Forelimb muscle (tissue), 1 donor: Measurements from ENCODE around the gene TMEM141. TPM values are rescaled to one million over a fixed set of nuclear protein-coding genes. Genes with fewer than 3 reads are reported as not detected.
"Not testable (repeated sequence)": the region's sequence is repeated elsewhere in the genome, so short reads cannot be mapped to it uniquely, and the experiment has no call there.

Experiments
- DNase-seq: peaks from one replicate; pipeline ENCODE4 v3.0.0-alpha.2; 2013; ENCODE audit warnings: low read depth
- polyA plus RNA-seq: library from polyadenylated mRNA; unstranded; fragments of 120-200 nt; gene quantifications from one replicate; pipeline ENCODE4 v1.2.1, GENCODE V29; 2013; ENCODE audit not compliant: insufficient read length

Gene TMEM141
- polyA plus RNA-seq, 1 donor: 34.8 TPM

- DNase-seq: not testable (repeated sequence)
Observed at GRCh38 chr9:136833381-136834048, 42.4 kb downstream of the TMEM141 start.

- DNase-seq: no peak
Observed at GRCh38 chr9:136835162-136835931, 44.2 kb downstream of the TMEM141 start.

DNA sequence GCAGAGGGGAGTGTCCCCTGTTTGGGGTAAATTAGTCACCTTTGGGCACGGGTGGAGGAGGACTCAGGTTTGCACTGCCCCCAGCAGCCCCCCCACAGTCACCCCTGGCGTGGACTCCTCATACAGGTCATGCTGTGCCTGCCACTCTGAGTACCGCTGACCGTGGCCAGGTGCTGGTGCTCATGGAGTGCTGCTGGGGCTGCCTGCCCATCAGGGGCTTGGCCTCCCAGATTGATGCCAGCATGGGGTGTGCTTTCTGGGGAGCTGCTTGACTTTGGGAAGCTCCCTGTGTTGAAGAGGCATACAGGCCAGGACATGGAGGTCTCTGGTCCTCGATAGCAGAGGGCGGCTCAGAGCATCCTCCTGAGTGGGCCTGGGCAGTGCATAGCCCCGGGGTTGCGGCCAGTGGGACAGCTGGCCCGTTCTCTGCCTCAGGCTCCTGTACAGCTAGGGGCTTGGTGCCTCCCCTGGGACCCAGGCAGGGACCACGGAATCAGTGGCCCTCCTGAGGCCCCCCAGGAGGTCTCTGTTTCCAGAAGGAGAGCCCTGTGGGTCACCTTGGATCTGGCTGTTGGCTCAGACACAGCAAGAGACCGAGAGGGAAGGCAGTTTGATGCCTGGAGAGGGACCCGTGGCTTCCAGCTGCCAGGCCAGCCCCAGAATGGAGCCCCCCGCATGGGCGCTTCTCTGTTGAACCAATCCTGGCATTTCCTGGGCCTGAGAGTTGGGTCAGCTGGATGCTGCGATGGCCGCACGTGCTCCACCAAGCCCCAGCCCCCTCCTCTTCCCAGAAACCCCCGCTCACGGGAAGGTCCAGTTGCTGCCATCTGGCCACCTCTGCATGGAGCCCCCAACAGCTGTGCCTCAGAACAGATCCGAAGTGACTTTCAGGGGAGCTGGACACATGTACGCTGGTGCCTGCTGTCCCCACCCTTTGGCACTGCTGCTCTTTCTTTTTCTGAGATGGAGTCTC, 45.1 kb downstream of the TMEM141 start:
- DNase-seq: no peak

DNA sequence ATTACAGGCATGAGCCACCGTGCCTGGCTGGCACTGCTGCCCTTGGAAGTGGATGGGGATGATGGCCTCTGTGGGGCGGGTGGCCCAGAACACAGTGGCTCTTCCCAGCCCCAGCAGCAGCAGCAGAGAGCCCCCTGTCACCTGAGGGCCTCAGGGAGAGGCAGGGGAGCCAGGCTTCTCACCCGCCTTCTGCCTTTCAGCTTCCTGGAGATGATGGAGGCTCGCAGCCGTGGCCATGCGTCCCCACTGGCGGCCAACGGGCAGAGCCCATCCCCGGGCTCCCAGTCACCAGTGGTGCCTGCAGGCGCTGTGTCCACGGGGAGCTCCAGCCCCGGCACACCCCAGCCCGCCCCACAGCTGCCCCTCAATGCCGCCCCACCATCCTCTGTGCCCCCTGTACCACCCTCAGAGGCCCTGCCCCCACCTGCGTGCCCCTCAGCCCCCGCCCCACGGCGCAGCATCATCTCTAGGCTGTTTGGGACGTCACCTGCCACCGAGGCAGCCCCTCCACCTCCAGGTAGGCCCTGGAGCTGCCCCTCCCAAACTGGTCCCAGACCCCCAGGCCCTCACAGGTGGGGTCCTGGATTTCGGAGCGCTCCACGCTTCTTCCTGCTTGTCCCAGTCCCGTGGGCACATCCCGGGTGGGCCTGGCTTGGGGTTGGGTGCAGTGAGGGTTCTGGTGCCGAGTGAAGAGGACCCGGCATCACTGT, 46.2 kb downstream of the TMEM141 start:
- no peak for DNase-seq

- not testable (repeated sequence) for DNase-seq
Observed at GRCh38 chr9:136837856-136838277, 46.7 kb downstream of the TMEM141 start.

DNA sequence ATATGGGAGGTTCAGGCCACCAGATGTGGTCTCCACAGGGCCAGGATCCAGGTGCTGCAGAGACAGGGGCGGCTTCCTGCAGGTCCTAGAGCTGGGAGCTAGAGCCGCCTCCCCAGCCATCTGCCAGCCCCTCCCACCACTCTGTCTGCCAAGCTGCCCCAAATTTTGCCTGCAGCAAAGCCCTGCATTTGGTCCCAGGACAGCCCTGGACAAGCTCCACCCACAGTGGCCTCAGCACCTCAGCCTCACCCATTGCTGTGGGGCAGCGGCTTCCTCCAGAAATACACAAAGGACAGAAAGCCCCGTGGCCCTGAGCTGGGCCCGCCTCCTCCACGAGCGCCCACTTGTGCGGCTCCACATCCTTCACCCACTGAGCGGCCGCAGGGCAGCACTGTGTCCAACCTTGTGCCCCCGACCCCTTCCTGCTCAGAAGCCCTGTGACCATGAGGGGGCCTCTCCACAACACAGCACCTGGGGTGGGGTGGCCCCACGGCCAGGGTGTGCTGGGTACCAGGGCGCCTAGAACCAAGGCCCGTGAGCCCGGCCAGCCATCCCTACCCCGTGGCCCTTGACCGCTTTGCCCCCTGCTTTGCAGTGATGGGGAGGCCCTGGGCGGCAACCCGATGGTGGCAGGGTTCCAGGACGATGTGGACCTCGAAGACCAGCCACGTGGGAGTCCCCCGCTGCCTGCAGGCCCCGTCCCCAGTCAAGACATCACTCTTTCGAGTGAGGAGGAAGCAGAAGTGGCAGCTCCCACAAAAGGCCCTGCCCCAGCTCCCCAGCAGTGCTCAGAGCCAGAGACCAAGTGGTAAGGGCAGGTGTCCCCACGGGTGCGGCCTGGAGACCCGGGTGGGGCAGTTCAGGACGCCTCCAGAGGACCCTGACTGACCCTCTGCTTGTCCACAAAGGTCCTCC, 47.4 kb downstream of the TMEM141 start:
- DNase-seq: no peak

GRCh38 chr9:136839229-136840139, 48.3 kb downstream of the TMEM141 start:
- no peak for DNase-seq

DNA sequence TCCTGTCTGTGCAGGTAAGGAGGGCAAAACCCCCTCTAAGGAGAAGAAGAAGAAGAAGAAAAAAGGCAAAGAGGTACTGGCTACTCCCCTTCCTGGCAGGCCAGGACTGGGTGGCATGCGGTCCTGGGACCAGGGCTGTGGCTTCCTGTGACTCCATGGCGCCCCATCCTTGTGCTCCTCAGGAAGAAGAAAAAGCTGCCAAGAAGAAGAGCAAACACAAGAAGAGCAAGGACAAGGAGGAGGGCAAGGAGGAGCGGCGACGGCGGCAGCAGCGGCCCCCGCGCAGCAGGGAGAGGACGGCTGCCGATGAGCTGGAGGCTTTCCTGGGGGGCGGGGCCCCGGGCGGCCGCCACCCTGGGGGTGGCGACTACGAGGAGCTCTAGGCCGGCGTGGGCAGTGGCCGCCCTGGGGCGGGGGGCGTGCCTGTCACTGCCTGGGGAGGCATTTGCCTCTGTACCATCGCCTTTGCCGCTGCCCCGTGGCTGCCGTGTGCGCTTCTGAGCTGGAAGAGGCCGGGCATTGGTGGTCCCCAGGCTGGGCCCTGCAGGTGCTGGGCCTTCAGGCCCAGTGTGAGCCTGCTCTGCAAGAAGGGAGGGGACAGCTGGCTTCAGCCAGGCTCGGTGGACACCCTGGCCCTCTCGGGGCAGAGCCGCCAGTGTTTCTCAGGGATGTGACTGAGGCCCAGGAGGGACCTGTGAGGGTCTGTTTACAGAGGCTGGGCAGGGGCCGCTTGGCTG, 49.2 kb downstream of the TMEM141 start:
- no peak for DNase-seq

GRCh38 chr9:136840877-136841645, 49.9 kb downstream of the TMEM141 start:
- DNase-seq: no peak

DNA sequence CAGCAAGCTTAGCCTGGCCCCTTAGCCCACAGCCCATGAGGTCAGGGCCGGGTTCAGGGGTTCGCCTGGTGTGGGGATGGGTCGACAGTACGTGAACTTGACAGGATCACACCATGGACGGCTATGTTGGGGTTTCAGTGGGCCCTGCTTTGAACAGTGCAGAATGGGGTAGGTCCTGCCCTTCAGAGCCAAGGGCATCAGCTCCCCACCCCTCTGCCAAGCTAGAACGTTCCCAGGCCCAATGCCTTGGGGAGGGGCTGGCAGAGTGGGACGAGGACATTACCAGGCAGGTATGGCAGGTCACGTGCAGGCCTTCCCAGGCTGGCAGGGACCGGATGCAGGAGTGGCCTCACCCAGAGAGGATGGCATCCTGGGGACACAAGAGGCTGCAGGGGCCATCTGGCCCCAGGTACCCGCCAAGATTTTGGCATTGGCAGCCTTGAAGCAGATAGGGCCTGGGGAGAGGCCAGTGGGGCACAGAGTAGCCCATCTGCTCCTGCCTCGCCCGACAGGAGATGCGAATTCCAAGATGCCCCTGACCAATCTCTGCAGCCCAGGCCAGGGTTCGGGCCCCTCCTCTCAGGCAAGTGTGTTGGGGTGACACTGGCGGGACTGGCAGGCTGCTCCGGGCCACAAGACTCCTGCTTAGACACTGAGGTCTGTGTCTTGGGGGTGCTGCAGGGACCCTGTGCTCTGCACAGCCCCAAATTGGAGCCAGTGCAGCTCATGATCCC, 50.7 kb downstream of the TMEM141 start:
- not testable (repeated sequence) for DNase-seq

DNA sequence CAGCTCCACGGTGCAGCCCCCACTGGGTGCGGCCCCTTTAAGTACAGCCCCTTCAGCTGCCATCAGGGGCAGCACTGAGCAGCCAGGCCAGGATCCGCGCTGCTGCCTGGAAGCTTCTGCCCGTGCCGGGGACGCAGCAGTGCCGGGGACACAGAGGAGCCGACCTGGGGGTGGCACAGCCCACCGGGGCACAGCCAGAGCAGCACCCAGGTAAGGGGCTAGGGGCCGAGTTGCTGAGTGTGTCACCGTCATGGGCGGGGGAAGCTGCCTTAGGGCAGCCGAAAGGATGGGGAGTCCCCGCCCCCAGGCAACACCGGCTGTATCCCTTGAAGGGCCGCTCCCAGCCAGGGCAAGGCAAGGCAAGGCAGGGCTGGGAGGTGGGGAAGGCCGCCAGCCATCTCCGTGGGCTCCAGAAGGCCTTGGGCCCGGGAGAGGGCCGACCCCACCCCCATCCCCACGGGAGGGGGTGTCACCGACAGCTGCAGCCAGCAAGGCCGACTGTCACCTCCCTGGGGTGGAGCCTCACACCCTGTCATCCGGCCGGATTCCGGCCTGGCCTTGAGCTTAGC, 51.3 kb downstream of the TMEM141 start, which contains the start of gene AJM1:
TSS of gene AJM1 (plus strand) at position 99 of the 569 bp plus-strand sequence. CDS start 1,937 bp downstream, outside the sequence.
- DNase-seq: not testable (repeated sequence)

Other genes starting within 250 kb of the TMEM141 start
- gene NOTCH1, start 245.3 kb upstream of the TMEM141 start, polyA plus RNA-seq: 24.8 TPM
- 59.9 TPM for gene EGFL7, start 128.4 kb upstream of the TMEM141 start, polyA plus RNA-seq
- gene AGPAT2, start 103.9 kb upstream of the TMEM141 start, polyA plus RNA-seq: 11.6 TPM
- gene DIPK1B, start 78.8 kb upstream of the TMEM141 start, polyA plus RNA-seq: 18.2 TPM
- 20.2 TPM for gene LCN10, start 48.4 kb upstream of the TMEM141 start, polyA plus RNA-seq
- gene LCN6, start 42.8 kb upstream of the TMEM141 start, polyA plus RNA-seq: 0.18 TPM
- 3.9 TPM for gene LCN8, start 33.1 kb upstream of the TMEM141 start, polyA plus RNA-seq
- gene LCN15, start 26.8 kb upstream of the TMEM141 start, polyA plus RNA-seq: 0.49 TPM
- 1.9 TPM for gene CCDC183, start 5.0 kb downstream of the TMEM141 start, polyA plus RNA-seq
- 59.8 TPM for gene RABL6, start 16.6 kb downstream of the TMEM141 start, polyA plus RNA-seq
- 2.4 TPM for gene AJM1, start 51.1 kb downstream of the TMEM141 start, polyA plus RNA-seq
- 99.6 TPM for gene PHPT1, start 58.1 kb downstream of the TMEM141 start, polyA plus RNA-seq
- gene MAMDC4, start 61.0 kb downstream of the TMEM141 start, polyA plus RNA-seq: 4.8 TPM
- 312 TPM for gene EDF1, start 75.0 kb downstream of the TMEM141 start, polyA plus RNA-seq
- 11.0 TPM for gene TRAF2, start 95.2 kb downstream of the TMEM141 start, polyA plus RNA-seq
- 41.2 TPM for gene FBXW5, start 153.4 kb downstream of the TMEM141 start, polyA plus RNA-seq
- 0.32 TPM for gene C8G, start 153.9 kb downstream of the TMEM141 start, polyA plus RNA-seq
- 0.71 TPM for gene LCN12, start 160.9 kb downstream of the TMEM141 start, polyA plus RNA-seq
- 21.9 TPM for gene PTGDS, start 186.2 kb downstream of the TMEM141 start, polyA plus RNA-seq
- gene LCNL1, start 191.6 kb downstream of the TMEM141 start, polyA plus RNA-seq: 0.61 TPM
- 22.8 TPM for gene PAXX, start 201.1 kb downstream of the TMEM141 start, polyA plus RNA-seq
- 0.42 TPM for gene CLIC3, start 205.2 kb downstream of the TMEM141 start, polyA plus RNA-seq
- 16.5 TPM for gene ABCA2, start 236.9 kb downstream of the TMEM141 start, polyA plus RNA-seq
- 0.08 TPM for gene FUT7, start 240.7 kb downstream of the TMEM141 start, polyA plus RNA-seq